Measurements from ENCODE around the gene RHOG. TPM values are rescaled to one million over a fixed set of nuclear protein-coding genes. Genes with fewer than 3 reads are reported as not detected.

Gene RHOG
- total and polyA plus RNA-seq, 9 of the 15 experiments (the other 6 are each of a cell fraction or from before 2014, with no cell fraction given) = 22.6 to 162 (median 80.3) TPM

DNA sequence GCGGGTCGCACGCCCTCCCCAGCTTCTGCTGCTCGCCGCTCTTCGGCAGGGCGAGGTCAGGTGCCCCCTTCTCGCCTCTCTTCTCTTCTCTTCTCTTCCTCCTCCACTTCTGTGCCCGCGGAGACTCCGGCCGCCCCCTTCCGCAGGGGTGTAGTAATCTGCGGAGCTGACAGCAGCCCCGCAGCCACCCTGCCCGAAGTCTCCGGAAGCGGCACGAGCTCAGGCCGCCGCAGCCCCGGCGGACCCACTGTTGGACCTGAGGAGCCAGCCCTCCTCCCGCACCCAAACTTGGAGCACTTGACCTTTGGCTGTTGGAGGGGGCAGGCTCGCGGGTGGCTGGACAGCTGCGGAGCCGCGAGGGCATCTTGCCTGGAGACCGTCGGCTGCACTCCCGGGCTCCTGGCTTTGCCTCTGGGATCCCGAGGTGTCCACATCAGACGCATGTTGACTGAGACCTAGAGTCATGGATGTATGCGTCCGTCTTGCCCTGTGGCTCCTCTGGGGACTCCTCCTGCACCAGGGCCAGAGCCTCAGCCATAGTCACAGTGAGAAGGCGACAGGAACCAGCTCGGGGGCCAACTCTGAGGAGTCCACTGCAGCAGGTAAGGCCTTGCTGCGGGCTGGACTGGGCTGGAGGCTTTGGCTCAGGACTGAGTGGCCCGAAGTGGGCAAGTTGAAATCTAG is 15.2 kb upstream of the RHOG start (continued):
- TF ChIP-seq, protein P1, sequence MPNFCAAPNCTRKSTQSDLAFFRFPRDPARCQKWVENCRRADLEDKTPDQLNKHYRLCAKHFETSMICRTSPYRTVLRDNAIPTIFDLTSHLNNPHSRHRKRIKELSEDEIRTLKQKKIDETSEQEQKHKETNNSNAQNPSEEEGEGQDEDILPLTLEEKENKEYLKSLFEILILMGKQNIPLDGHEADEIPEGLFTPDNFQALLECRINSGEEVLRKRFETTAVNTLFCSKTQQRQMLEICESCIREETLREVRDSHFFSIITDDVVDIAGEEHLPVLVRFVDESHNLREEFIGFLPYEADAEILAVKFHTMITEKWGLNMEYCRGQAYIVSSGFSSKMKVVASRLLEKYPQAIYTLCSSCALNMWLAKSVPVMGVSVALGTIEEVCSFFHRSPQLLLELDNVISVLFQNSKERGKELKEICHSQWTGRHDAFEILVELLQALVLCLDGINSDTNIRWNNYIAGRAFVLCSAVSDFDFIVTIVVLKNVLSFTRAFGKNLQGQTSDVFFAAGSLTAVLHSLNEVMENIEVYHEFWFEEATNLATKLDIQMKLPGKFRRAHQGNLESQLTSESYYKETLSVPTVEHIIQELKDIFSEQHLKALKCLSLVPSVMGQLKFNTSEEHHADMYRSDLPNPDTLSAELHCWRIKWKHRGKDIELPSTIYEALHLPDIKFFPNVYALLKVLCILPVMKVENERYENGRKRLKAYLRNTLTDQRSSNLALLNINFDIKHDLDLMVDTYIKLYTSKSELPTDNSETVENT (CRISPR knock-in tag; IDR thresholded peaks at IDR 0.05) = peak; percentile 37; the same call in 1 of the 2 replicates

DNA sequence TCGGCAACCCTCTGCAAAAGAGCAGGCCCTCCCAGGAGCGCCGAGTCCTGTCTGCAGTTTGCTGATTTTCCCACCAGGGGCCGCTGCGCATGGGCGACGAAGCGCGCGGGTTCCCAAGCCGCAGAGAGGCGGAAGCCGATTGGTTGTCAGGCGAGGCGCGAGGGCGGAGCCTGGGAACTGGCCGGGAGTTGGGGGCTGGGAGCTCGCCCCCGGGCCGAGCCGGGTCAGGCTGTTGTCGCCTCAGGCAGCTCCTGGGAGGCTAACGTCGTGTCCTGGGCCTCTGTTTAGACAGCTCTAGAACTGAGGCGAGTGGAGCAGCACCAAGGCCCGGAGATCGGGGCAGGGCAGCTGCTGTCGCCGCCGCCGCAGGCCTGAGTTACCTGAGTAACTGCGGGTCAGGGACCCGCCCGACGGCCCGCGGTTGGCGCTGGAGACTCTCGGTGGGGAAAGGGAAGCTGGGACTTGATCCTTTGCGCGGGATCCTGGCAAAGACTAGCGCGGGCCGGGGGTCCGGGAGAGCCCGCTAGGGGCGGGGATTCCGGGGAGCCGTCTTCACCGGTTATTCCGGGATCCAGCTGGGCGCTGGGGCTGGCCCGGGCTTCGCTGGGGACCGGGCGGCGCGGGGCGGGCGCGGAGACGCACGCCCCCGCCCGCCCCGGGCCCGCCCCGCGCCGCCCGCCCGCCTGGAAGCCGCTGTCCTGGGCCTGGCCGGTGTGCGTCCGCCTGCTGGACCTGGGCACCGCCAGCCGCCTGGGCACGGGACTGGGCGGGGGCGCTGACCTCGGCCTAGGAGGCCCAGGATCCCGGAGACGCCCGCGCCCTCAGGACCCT is 14.4 kb upstream of the RHOG start, which contains the start of gene STIM1:
STIM1 (plus strand) TSS at position 688 of the 831 bp plus-strand sequence. CDS start 607 bp downstream, outside the sequence.
- no peaks in the 10 kb centered on the region for H3K9me3 ChIP-seq (replicated peaks; ENCODE audit: control insufficient read depth, insufficient read depth, low read depth, low read length)
- H3K27me3 ChIP-seq (ENCODE audit: control insufficient read depth in 2 of 2, insufficient read depth in 2 of 2, low read length in 2 of 2) = no peaks in the 10 kb centered on the region
- intact Hi-C loops (cut with micrococcal nuclease) (loop anchor here (1.0 to 5.0 kb wide), 5 partner anchors 23 to 217 kb away; no protein-coding TSS in a partner anchor), in situ Hi-C loops (cut with MboI) (no loop called here)
- H3K27ac ChIP-seq (ENCODE audit: extremely low read depth, low read depth, low read length) = peak within 1 kb of the TSS; percentile 86
- WGBS (ENCODE audit: insufficient coverage, low coverage, missing lambda C conversion rate) = under 1% methylated on average over 49 of the region's 87 CpGs
- peak within 1 kb of the TSS; percentile 77 to 93 for H3K9ac ChIP-seq (ENCODE audit: insufficient read depth in 1 of 2, low read depth in 2 of 2, low read length in 2 of 2)
- peaks cover 42 to 44% of the 10 kb centered on the region in 2 experiments for H3K4me1 ChIP-seq (replicated peaks in 1 of 2; ENCODE audit: control insufficient read depth in 2 of 2, insufficient read depth in 2 of 2, low read length in 2 of 2)
- H2AFZ ChIP-seq (ENCODE audit: low read depth, low read length) = peak within 1 kb of the TSS; percentile 95
- ChIA-PET POLR2A (interaction anchor here (0.6 to 2.4 kb wide), 28 partner anchors 9 to 477 kb away, joined by 3 to 13 read pairs (median 4); partner anchors contain the start of genes RHOG and RRM1), CTCF (ENCODE audit: low intra/inter-chr PET ratio) (interaction anchor here (0.5 to 1.7 kb wide), 2 partner anchors 109 to 218 kb away, joined by 5 to 6 read pairs; no protein-coding TSS in a partner anchor)
- TSS peak; percentile 70 for BruUV-seq (replicated peaks)
- DNase-seq (ENCODE audit: extremely low read depth in 1 of 4, low spot score in 3 of 4) = peak; percentile 94 to 97 (median 96)
- peaks cover 47% of the 10 kb centered on the region for H3K79me2 ChIP-seq (ENCODE audit: control insufficient read depth, insufficient read depth, low read length)
- no peaks in the 10 kb centered on the region for H4K20me1 ChIP-seq (replicated peaks; ENCODE audit: control insufficient read depth, insufficient read depth, low read length)
- no peaks in the 10 kb centered on the region for H3K36me3 ChIP-seq (ENCODE audit: control insufficient read depth, insufficient read depth, low read length)
- H3K9me1 ChIP-seq (ENCODE audit: control insufficient read depth, insufficient read depth, low read length) = no peaks in the 10 kb centered on the region
- peak; percentile 77 for FAIRE-seq
- peak; percentile 80 for ATAC-seq
- H3K4me2 ChIP-seq (ENCODE audit: insufficient read depth, low read length) = peak within 1 kb of the TSS; percentile 94
- peak within 1 kb of the TSS; percentile 62 for H3K4me3 ChIP-seq
- TF ChIP-seq, protein P2, sequence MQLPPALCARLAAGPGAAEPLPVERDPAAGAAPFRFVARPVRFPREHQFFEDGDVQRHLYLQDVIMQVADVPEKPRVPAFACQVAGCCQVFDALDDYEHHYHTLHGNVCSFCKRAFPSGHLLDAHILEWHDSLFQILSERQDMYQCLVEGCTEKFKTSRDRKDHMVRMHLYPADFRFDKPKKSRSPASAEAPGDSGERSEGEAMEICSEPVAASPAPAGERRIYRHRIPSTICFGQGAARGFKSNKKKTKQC (CRISPR knock-in tag; IDR thresholded peaks at IDR 0.05) = no peak; the same call in 1 of the 2 replicates
- no peak for TF ChIP-seq NCOA1 (IDR thresholded peaks at IDR 0.05; ENCODE audit: low read depth)
- TF ChIP-seq, protein P3, sequence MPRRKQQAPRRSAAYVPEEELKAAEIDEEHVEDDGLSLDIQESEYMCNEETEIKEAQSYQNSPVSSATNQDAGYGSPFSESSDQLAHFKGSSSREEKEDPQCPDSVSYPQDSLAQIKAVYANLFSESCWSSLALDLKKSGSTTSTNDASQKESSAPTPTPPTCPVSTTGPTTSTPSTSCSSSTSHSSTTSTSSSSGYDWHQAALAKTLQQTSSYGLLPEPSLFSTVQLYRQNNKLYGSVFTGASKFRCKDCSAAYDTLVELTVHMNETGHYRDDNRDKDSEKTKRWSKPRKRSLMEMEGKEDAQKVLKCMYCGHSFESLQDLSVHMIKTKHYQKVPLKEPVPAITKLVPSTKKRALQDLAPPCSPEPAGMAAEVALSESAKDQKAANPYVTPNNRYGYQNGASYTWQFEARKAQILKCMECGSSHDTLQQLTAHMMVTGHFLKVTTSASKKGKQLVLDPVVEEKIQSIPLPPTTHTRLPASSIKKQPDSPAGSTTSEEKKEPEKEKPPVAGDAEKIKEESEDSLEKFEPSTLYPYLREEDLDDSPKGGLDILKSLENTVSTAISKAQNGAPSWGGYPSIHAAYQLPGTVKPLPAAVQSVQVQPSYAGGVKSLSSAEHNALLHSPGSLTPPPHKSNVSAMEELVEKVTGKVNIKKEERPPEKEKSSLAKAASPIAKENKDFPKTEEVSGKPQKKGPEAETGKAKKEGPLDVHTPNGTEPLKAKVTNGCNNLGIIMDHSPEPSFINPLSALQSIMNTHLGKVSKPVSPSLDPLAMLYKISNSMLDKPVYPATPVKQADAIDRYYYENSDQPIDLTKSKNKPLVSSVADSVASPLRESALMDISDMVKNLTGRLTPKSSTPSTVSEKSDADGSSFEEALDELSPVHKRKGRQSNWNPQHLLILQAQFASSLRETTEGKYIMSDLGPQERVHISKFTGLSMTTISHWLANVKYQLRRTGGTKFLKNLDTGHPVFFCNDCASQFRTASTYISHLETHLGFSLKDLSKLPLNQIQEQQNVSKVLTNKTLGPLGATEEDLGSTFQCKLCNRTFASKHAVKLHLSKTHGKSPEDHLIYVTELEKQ (CRISPR knock-in tag; IDR thresholded peaks at IDR 0.05) = no peak
- TF ChIP-seq, protein P4, sequence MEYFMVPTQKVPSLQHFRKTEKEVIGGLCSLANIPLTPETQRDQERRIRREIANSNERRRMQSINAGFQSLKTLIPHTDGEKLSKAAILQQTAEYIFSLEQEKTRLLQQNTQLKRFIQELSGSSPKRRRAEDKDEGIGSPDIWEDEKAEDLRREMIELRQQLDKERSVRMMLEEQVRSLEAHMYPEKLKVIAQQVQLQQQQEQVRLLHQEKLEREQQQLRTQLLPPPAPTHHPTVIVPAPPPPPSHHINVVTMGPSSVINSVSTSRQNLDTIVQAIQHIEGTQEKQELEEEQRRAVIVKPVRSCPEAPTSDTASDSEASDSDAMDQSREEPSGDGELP (CRISPR knock-in tag; IDR thresholded peaks at IDR 0.05; ENCODE audit: borderline replicate concordance) = peak; percentile 76
- TF ChIP-seq, protein P5, sequence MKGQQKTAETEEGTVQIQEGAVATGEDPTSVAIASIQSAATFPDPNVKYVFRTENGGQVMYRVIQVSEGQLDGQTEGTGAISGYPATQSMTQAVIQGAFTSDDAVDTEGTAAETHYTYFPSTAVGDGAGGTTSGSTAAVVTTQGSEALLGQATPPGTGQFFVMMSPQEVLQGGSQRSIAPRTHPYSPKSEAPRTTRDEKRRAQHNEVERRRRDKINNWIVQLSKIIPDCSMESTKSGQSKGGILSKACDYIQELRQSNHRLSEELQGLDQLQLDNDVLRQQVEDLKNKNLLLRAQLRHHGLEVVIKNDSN (CRISPR knock-in tag; IDR thresholded peaks at IDR 0.05) = no peak
- TF ChIP-seq SREBF1 (IDR thresholded peaks at IDR 0.05; ENCODE audit: borderline replicate concordance, low read depth, low read length) = no peak
- no peak for TF ChIP-seq HDAC6 (IDR thresholded peaks at IDR 0.05; ENCODE audit: low read depth, low read length)

Data from K562 (cell line).